ENCODE results near the gene B9D2. TPM values are rescaled to one million over a fixed set of nuclear protein-coding genes. Genes with fewer than 3 reads are reported as not detected.

The B9D2 gene
- total RNA-seq, 5 donors from 2014 or later (not counting 1 experiment from before 2014, with no cell fraction given): 15.3 to 27.9 (median 16.4) TPM

DNA sequence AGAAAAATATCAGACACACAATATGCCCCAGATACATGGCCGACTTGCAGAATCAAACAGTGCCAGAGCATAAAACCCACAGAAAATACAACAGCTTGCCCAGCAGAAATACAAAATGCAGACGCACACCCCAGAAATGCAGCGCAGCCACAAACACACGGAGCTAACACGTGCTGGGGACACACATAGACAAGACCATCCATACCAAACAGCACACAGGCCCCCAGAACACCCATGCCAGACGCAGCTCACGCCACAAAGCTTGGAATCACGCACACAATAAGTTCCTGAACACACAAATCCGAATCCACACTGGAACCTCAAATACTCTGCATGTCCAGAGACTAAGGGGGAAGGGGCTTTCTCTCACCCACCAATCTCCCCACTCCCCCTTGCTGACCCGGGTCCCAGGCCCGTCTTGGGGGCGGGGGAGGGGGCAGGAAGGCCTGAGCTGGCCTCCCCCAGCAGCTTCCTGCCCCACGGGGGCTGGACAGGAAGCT is 36.8 kb downstream of the B9D2 start:
- POLR2A ChIA-PET: interaction anchor here (0.8 to 1.6 kb wide), 10 partner anchors 14 to 205 kb away, joined by 3 to 28 read pairs (median 4); partner anchors contain the start of genes B9D2 (in 1 of the 2) and TGFB1 (in 1 of the 2)
- Mint-ChIP-seq H3K27me3 (no peaks in the 10 kb centered on the region), H3K9me3 (no peaks in the 10 kb centered on the region), H3K4me1 (peaks cover 58 to 76% (median 69%) of the 10 kb centered on the region in 3 donors), H3K4me3 (peak overlapping the region; percentile 44 to 74 (median 58)), H3K36me3 (peaks cover 28% of the 10 kb centered on the region), H3K27ac (peak overlapping the region; percentile 91 to 93)
- H3K4me3 ChIP-seq (ENCODE audit: control insufficient read depth in 1 of 2, extremely low read depth in 1 of 2, low read length in 1 of 2): peak overlapping the region; percentile 19 to 40
- peak overlapping the region; percentile 81 for H3K27ac ChIP-seq (ENCODE audit: low read length)
- H3K9me3 ChIP-seq: no peaks in the 10 kb centered on the region
- no peaks in the 10 kb centered on the region for H3K27me3 ChIP-seq (replicated peaks in 1 of 2; ENCODE audit: control insufficient read depth in 2 of 2, extremely low read depth in 1 of 2, insufficient read depth in 2 of 2, low read length in 1 of 2)
- peaks cover 9 to 65% of the 10 kb centered on the region in 2 donors for H3K36me3 ChIP-seq (ENCODE audit: control insufficient read depth in 2 of 2, extremely low read depth in 1 of 2, insufficient read depth in 1 of 2, low read length in 1 of 2)
- CTCF ChIA-PET: interaction anchor here in 1 of 2 donors (0.6 to 2.1 kb wide), 4 partner anchors 19 to 1493 kb away, joined by 3 to 7 read pairs (median 5); partner anchors contain the start of gene DYRK1B
- WGBS (ENCODE audit: insufficient coverage): 10% methylated on average over 8 of the region's 13 CpGs
- peak in 3 of 4 experiments; percentile 8 to 13 (median 10) for ATAC-seq (replicated peaks in 1 of 4)
- peaks cover 18 to 95% of the 10 kb centered on the region in 2 experiments for H3K4me1 ChIP-seq (ENCODE audit: control insufficient read depth in 1 of 2, extremely low read depth in 1 of 2, insufficient read depth in 2 of 2, low read length in 2 of 2)
- peak in 6 of 35 experiments; percentile 16 to 64 (median 32) for DNase-seq

DNA sequence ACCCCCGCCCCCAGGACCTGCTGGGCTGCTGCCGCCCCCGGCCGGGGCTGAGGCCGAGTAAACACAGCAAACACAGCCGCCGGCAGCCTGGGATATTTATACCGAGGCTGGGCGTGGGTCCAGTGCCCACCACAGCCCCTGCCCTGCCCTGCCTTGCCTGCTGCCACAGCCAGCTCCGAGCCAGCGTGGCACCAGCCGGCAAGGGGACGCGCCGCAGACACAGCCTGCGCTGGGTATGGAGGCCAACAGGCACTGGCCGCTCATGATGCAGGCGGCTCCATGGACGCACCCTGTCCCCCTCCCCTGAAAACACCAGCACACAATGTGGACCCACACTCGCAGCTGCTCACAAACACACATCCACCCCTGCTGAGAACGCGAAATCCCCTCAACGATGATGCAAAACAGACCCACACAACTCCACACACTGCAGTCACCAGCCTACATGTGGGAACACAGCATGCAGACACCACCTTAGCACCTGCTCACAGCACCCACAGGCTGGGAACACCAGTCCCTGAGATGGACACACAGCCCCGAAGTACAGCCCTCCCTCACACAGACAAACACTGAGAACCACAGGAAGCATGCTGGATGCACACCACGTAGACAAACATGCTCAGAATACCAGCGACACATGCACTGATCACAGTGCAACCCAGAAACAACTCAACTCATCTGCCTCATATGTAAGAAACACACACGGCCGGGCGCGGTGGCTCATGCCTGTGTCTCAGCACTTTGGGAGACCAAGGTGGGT is 37.8 kb downstream of the B9D2 start:
- WGBS (ENCODE audit: insufficient coverage): 77% methylated on average over 24 of the region's 30 CpGs
- peaks cover 16 to 59% of the 10 kb centered on the region in 2 donors for H3K36me3 ChIP-seq (ENCODE audit: control insufficient read depth in 2 of 2, extremely low read depth in 1 of 2, insufficient read depth in 1 of 2, low read length in 1 of 2)
- H3K4me1 ChIP-seq (ENCODE audit: control insufficient read depth in 1 of 2, extremely low read depth in 1 of 2, insufficient read depth in 2 of 2, low read length in 2 of 2): peaks cover 18 to 85% of the 10 kb centered on the region in 2 experiments
- Mint-ChIP-seq H3K36me3 (peaks cover 20% of the 10 kb centered on the region), H3K27me3 (no peaks in the 10 kb centered on the region), H3K4me3 (peak overlapping the region; percentile 0 to 74 (median 58)), H3K4me1 (peaks cover 51 to 66% (median 61%) of the 10 kb centered on the region in 3 donors), H3K9me3 (no peaks in the 10 kb centered on the region), H3K27ac (peak overlapping the region; percentile 91 to 93)
- ChIA-PET CTCF (interaction anchor here in 1 of 2 donors (0.6 kb wide), 1 partner anchor 17 kb away, joined by 3 read pairs; no protein-coding TSS in a partner anchor), POLR2A (no interaction called here)
- peak in 1 of 4 experiments; percentile 7 for ATAC-seq (replicated peaks in 1 of 4)
- H3K9me3 ChIP-seq: no peaks in the 10 kb centered on the region
- no peaks in the 10 kb centered on the region for H3K27me3 ChIP-seq (replicated peaks in 1 of 2; ENCODE audit: control insufficient read depth in 2 of 2, extremely low read depth in 1 of 2, insufficient read depth in 2 of 2, low read length in 1 of 2)
- H3K27ac ChIP-seq (ENCODE audit: low read length): peak overlapping the region; percentile 81
- DNase-seq: peak in 10 of 35 experiments; percentile 23 to 64 (median 41)
- H3K4me3 ChIP-seq (ENCODE audit: control insufficient read depth in 1 of 2, extremely low read depth in 1 of 2, low read length in 1 of 2): no peak overlapping the region

DNA sequence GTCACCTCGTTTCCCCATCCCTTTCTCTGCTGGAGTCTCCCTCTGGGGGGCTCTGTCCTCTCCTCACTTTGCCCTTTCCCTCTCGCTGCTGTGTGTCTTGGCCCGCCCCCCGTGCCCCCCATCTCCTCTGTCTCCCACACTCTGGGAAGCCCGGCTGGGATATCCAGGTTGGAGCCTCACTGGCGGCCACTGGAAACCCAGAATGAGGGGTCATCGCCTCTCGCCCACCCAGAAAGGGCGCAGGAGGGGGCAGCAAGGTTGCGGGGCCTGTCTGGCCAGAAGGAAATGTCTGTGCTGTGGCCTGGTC is 38.4 kb downstream of the B9D2 start:
- Histone ChIP-seq H3K9me3 (no peaks in the 10 kb centered on the region), H3K36me3 (ENCODE audit: control insufficient read depth in 2 of 2, extremely low read depth in 1 of 2, insufficient read depth in 1 of 2, low read length in 1 of 2) (peaks cover 16 to 61% of the 10 kb centered on the region in 2 donors), H3K27ac (ENCODE audit: low read length) (peak overlapping the region; percentile 81), H3K4me1 (ENCODE audit: control insufficient read depth in 1 of 2, extremely low read depth in 1 of 2, insufficient read depth in 2 of 2, low read length in 2 of 2) (peaks cover 18 to 80% of the 10 kb centered on the region in 2 experiments), H3K27me3 (replicated peaks in 1 of 2; ENCODE audit: control insufficient read depth in 2 of 2, extremely low read depth in 1 of 2, insufficient read depth in 2 of 2, low read length in 1 of 2) (no peaks in the 10 kb centered on the region), H3K4me3 (ENCODE audit: control insufficient read depth in 1 of 2, extremely low read depth in 1 of 2, low read length in 1 of 2) (no peak overlapping the region)
- ATAC-seq (replicated peaks in 1 of 4): no peak
- DNase-seq: no peak
- H3K27me3 Mint-ChIP-seq: no peaks in the 10 kb centered on the region
- peak overlapping the region in 1 of 2 donors; percentile 82 for H3K27ac Mint-ChIP-seq
- H3K4me1 Mint-ChIP-seq: peaks cover 50 to 64% (median 60%) of the 10 kb centered on the region in 3 donors
- WGBS (ENCODE audit: insufficient coverage): 84% methylated on average over 10 of the region's 10 CpGs
- CTCF ChIA-PET: interaction anchor here in 1 of 2 donors (0.6 kb wide), 1 partner anchor 17 kb away, joined by 3 read pairs; no protein-coding TSS in a partner anchor
- POLR2A ChIA-PET: interaction anchor here in 1 of 2 donors (0.6 kb wide), 1 partner anchor 640 kb away, joined by 5 read pairs; no protein-coding TSS in a partner anchor
- H3K9me3 Mint-ChIP-seq: no peaks in the 10 kb centered on the region
- H3K4me3 Mint-ChIP-seq: peak overlapping the region in 1 of 3 donors; percentile 47
- peaks cover 19% of the 10 kb centered on the region for H3K36me3 Mint-ChIP-seq

DNA sequence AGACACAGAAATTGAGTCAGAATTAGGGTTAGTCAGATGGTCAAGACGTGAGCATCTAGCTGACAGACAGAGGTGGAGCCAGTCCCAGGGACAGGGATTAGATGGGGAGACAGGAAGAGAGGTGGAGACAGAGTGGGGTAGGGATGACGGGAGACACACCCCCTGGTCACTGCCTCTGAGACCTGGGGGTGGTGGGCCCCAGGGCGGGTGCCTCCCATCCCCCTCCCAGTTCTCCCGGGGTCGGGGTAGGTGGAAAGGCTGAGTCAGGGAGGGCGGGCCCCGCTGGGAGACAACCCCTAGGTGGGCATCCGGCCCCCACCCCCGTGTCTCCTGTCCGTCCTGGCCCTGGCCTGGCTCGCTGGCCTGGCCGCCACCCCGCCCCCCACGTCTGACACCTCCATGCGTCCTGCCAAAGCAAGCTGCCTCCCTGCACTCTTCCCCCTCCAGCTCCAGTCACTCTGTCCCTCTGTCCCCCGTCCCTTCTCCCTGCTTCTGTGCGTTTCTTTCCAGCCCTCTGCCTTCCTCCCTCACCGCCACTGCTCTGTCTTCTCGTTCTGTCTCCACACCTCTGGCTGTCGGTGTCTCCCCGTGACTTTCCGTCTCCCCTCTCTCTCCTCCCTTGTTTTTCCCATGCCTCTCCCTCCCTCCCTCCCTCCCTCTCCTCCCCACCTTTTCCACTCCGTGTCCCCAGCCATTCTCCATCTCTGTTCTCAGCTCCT is 38.9 kb downstream of the B9D2 start:
- DNase-seq (peak in 3 of 35 experiments; percentile 39 to 42 (median 40)), ATAC-seq (replicated peaks in 1 of 4) (no peak)
- peak overlapping the region; percentile 81 for H3K27ac ChIP-seq (ENCODE audit: low read length)
- peaks cover 47 to 60% (median 56%) of the 10 kb centered on the region in 3 donors for H3K4me1 Mint-ChIP-seq
- no peaks in the 10 kb centered on the region for H3K27me3 ChIP-seq (replicated peaks in 1 of 2; ENCODE audit: control insufficient read depth in 2 of 2, extremely low read depth in 1 of 2, insufficient read depth in 2 of 2, low read length in 1 of 2)
- no peaks in the 10 kb centered on the region for H3K9me3 Mint-ChIP-seq
- no peaks in the 10 kb centered on the region for H3K27me3 Mint-ChIP-seq
- H3K36me3 Mint-ChIP-seq: peaks cover 16% of the 10 kb centered on the region
- CTCF ChIA-PET: interaction anchor here in 1 of 2 donors (0.6 kb wide), 1 partner anchor 18 kb away, joined by 3 read pairs; no protein-coding TSS in a partner anchor
- no peak overlapping the region for H3K4me3 ChIP-seq (ENCODE audit: control insufficient read depth in 1 of 2, extremely low read depth in 1 of 2, low read length in 1 of 2)
- H3K27ac Mint-ChIP-seq: peak overlapping the region; percentile 84 to 85
- WGBS (ENCODE audit: insufficient coverage): 62% methylated on average over 18 of the region's 23 CpGs
- no peaks in the 10 kb centered on the region for H3K9me3 ChIP-seq
- H3K4me1 ChIP-seq (ENCODE audit: control insufficient read depth in 1 of 2, extremely low read depth in 1 of 2, insufficient read depth in 2 of 2, low read length in 2 of 2): peaks cover 16 to 75% of the 10 kb centered on the region in 2 experiments
- peak overlapping the region in 2 of 3 donors; percentile 2 to 47 for H3K4me3 Mint-ChIP-seq
- POLR2A ChIA-PET: interaction anchor here in 1 of 2 donors (0.6 kb wide), 1 partner anchor 641 kb away, joined by 5 read pairs; no protein-coding TSS in a partner anchor
- H3K36me3 ChIP-seq (ENCODE audit: control insufficient read depth in 2 of 2, extremely low read depth in 1 of 2, insufficient read depth in 1 of 2, low read length in 1 of 2): peaks cover 13 to 61% of the 10 kb centered on the region in 2 donors

DNA sequence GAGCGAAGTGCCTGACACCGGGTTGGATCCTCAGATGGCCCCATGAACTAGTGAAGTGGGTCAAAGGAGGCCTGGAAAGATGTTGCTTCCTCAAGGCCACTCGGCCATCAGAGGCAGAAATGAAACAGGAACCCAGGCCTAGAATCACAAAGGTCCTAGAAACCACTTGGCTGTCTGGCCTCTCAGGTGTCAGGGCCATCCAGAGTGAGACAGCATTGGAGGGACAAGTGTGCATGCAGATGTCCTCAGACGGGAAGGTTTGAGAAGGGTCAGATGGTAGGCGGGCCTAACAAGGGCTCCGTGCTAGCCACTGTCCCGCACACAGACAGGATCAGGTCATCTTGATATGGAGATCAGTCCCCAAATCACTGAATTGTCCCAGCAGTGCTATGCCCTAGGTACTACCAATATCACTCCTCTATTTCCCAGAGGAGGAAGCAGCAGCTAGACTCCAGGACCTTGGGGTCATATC is 39.7 kb downstream of the B9D2 start:
- CTCF ChIA-PET: no interaction called here
- POLR2A ChIA-PET: interaction anchor here in 1 of 2 donors (0.5 kb wide), 1 partner anchor 254 kb away, joined by 4 read pairs; no protein-coding TSS in a partner anchor
- 85% methylated on average over 6 of the region's 7 CpGs for WGBS (ENCODE audit: insufficient coverage)
- Mint-ChIP-seq H3K27ac (peak overlapping the region; percentile 84 to 85), H3K9me3 (no peaks in the 10 kb centered on the region), H3K27me3 (no peaks in the 10 kb centered on the region), H3K4me1 (peaks cover 47 to 59% (median 57%) of the 10 kb centered on the region in 3 donors), H3K36me3 (peaks cover 19% of the 10 kb centered on the region), H3K4me3 (peak overlapping the region in 1 of 3 donors; percentile 47)
- Histone ChIP-seq H3K4me3 (ENCODE audit: control insufficient read depth in 1 of 2, extremely low read depth in 1 of 2, low read length in 1 of 2) (no peak overlapping the region), H3K27ac (ENCODE audit: low read length) (peak overlapping the region; percentile 47), H3K4me1 (ENCODE audit: control insufficient read depth in 1 of 2, extremely low read depth in 1 of 2, insufficient read depth in 2 of 2, low read length in 2 of 2) (peaks cover 16 to 67% of the 10 kb centered on the region in 2 experiments), H3K27me3 (replicated peaks in 1 of 2; ENCODE audit: control insufficient read depth in 2 of 2, extremely low read depth in 1 of 2, insufficient read depth in 2 of 2, low read length in 1 of 2) (no peaks in the 10 kb centered on the region), H3K9me3 (no peaks in the 10 kb centered on the region), H3K36me3 (ENCODE audit: control insufficient read depth in 2 of 2, extremely low read depth in 1 of 2, insufficient read depth in 1 of 2, low read length in 1 of 2) (peaks cover 13 to 64% of the 10 kb centered on the region in 2 donors)
- DNase-seq (no peak), ATAC-seq (replicated peaks in 1 of 4) (no peak)

All from T-cell (primary cell).